Panc1 (cell line): Measurements from ENCODE around the gene OTUD1. TPM values are rescaled to one million over a fixed set of nuclear protein-coding genes. Genes with fewer than 3 reads are reported as not detected.

ENCODE experiments used
- ATAC-seq: fragments of 200-7000 bp; cut with Tn5 transposase; 2 replicates; pipeline ENCODE4 v1.9.1; 2020; ENCODE audit warnings: mild to moderate bottlenecking, moderate library complexity
- BruUV-seq: library from RNA; stranded (reverse); fragments of 400-500 nt; replicated peaks from 2 replicates; lab custom pipeline; 2021; lab: Mats Ljungman, UMichigan
- CTCF ChIA-PET: fragments of 300-600 bp; sonication (Branson Sonifier 250); formaldehyde crosslinking; loops from one replicate; lab custom pipeline; 2022; ENCODE audit warnings: antibody characterized with exemption; lab: Charles Lee
- POLR2A ChIA-PET: fragments of 300-600 bp; sonication (Branson Sonifier 250); formaldehyde crosslinking; loops from one replicate; lab custom pipeline; 2022; ENCODE audit warnings: antibody characterized with exemption; lab: Charles Lee
- DNase-seq: peaks from one replicate; pipeline ENCODE4 v3.0.0-alpha.2; 2010; ENCODE audit warnings: low read depth, low spot score
- H3K27ac ChIP-seq: 2 replicates; pipeline ENCODE4 v1.5.1; 2011; ENCODE audit warnings: mild to moderate bottlenecking, low read length, inconsistent platforms
- H3K27me3 ChIP-seq: fragments of 200-500 bp; sonication (Bioruptor generic); 2 replicates; pipeline ENCODE4 v1.6.0; 2014; ENCODE audit warnings: low read length, inconsistent platforms; ENCODE audit not compliant: control insufficient read depth, insufficient read depth
- H3K36me3 ChIP-seq: fragments of 200-500 bp; sonication (Bioruptor generic); 2 replicates; pipeline ENCODE4 v1.5.1; 2014; ENCODE audit warnings: inconsistent platforms, mild to moderate bottlenecking, low read length, moderate library complexity; ENCODE audit not compliant: control insufficient read depth, insufficient read depth
- H3K4me1 ChIP-seq: 2 replicates; pipeline ENCODE4 v1.5.1; 2011; ENCODE audit warnings: inconsistent platforms, mild to moderate bottlenecking, low read length, moderate library complexity; ENCODE audit not compliant: control insufficient read depth, insufficient read depth
- H3K4me3 ChIP-seq, 2 experiments: 2 replicates each; pipeline ENCODE4 v1.5.1; 2011 to 2012; ENCODE audit warnings: low read depth in 2 of 2, low read length in 2 of 2, mild to moderate bottlenecking in 2 of 2, inconsistent platforms in 1 of 2, moderate library complexity in 1 of 2
- H3K9me3 ChIP-seq: fragments of 200-500 bp; sonication (Bioruptor generic); 2 replicates; pipeline ENCODE4 v1.5.1; 2014; ENCODE audit warnings: low read depth, mild to moderate bottlenecking, inconsistent platforms, low read length, moderate library complexity; ENCODE audit not compliant: control insufficient read depth, insufficient read depth
- CTCF ChIP-seq: fragments of 450-650 bp; IDR thresholded peaks from 2 replicates; pipeline ENCODE4 v1.5.1; 2017; ENCODE audit warnings: mild to moderate bottlenecking
- POLR2AphosphoS5 ChIP-seq: IDR thresholded peaks from 2 replicates; pipeline ENCODE4 v1.6.1; 2012; ENCODE audit warnings: mild to moderate bottlenecking, low read depth, low read length, moderate library complexity
- REST ChIP-seq, 2 experiments: IDR thresholded peaks; 2 replicates each; pipeline ENCODE4 v1.6.1; 2011 to 2012; ENCODE audit warnings: low read depth in 2 of 2, control low read depth in 1 of 2, low read length in 1 of 2, mild to moderate bottlenecking in 1 of 2, moderate library complexity in 1 of 2; ENCODE audit not compliant: insufficient read depth in 1 of 2
- SIN3A ChIP-seq: IDR thresholded peaks from 2 replicates; pipeline ENCODE4 v1.6.1; 2012; ENCODE audit warnings: low read depth, mild to moderate bottlenecking, low read length, moderate library complexity, borderline replicate concordance; ENCODE audit not compliant: insufficient read depth
- TCF7L2 ChIP-seq: IDR thresholded peaks from 2 replicates; pipeline ENCODE4 v1.6.1; 2011; ENCODE audit warnings: mild to moderate bottlenecking, low read depth, low read length, inconsistent platforms
- in situ Hi-C: cut with HindIII; loops from 2 replicates; pipeline ENCODE4 v1.10.0; 2016; ENCODE audit warnings: low sequenced_read_pairs, low pct_unique_long_range_greater_than_20kb
- intact Hi-C: fragments of 100-400 bp; cut with micrococcal nuclease; formaldehyde crosslinking; loops from one replicate; pipeline ENCODE4 v1.10.0; 2022; ENCODE audit not compliant: unreplicated experiment
- total RNA-seq: library from RNA; stranded (reverse); gene quantifications from one replicate; pipeline ENCODE4 v1.2.1, GENCODE V29; 2021; ENCODE audit not compliant: unreplicated experiment

Gene OTUD1
- total RNA-seq, 1 experiment from 2014 or later = 2.8 TPM

GRCh38 chr10:23395017-23395416 is 43.9 kb upstream of the OTUD1 start:
- Histone ChIP-seq H3K4me1 (no peaks in the 10 kb centered on the region), H3K9me3 (no peaks in the 10 kb centered on the region), H3K27me3 (no peaks in the 10 kb centered on the region), H3K36me3 (no peaks in the 10 kb centered on the region), H3K4me3 (no peak overlapping the region), H3K27ac (no peak overlapping the region)
- POLR2A ChIA-PET = no interaction called here
- intact Hi-C loops (no loop called here), in situ Hi-C loops (no loop called here)
- DNase-seq = no peak
- ATAC-seq = no peak
- BruUV-seq = no TSS peak
- TF ChIP-seq SIN3A (no peak), TCF7L2 (no peak), POLR2AphosphoS5 (no peak), REST (IDR thresholded peaks at IDR 0.05; ENCODE audit: insufficient read depth in 1 of 2, low read depth in 2 of 2, low read length in 1 of 2) (no peak), CTCF (no peak)
- CTCF ChIA-PET = no interaction called here

- ChIA-PET CTCF (no interaction called here), POLR2A (no interaction called here)
- Histone ChIP-seq H3K4me1 (no peaks in the 10 kb centered on the region), H3K27me3 (no peaks in the 10 kb centered on the region), H3K4me3 (no peak overlapping the region), H3K36me3 (no peaks in the 10 kb centered on the region), H3K9me3 (no peaks in the 10 kb centered on the region), H3K27ac (no peak overlapping the region)
- in situ Hi-C loops (no loop called here), intact Hi-C loops (no loop called here)
- ATAC-seq (no peak), DNase-seq (no peak)
- no TSS peak for BruUV-seq
- no peak for TF ChIP-seq CTCF
- no peak for TF ChIP-seq REST (IDR thresholded peaks at IDR 0.05; ENCODE audit: insufficient read depth in 1 of 2, low read depth in 2 of 2, low read length in 1 of 2)
- TF ChIP-seq TCF7L2 = no peak
- no peak for TF ChIP-seq SIN3A
Observed at GRCh38 chr10:23396695-23397094, 42.2 kb upstream of the OTUD1 start.
